ENCODE results near the gene PPIG.

DNA sequence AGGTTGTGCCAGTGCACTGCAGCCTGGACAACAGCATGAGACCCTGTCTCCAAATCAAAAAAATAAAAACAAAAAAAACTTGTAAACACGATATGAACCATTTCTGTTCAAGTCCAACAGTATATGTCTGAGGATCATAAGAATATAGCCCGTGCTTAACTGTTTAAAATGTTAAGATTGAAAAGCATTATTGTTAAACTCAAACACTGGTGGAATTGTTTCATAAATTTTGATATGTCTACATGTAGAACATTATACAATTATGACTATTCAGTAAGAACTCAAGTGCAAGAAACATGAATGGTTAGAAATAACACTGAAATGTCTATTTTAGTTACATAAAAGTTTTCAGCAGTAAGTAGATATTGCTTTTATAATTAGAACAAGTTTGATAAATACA, 29.7 kb downstream of the PPIG start:
- TF ChIP-seq GATA3 (IDR thresholded peaks at IDR 0.05; ENCODE audit: low read depth, low read length), result no peak
- no peak for TF ChIP-seq GATA2 (IDR thresholded peaks at IDR 0.05; ENCODE audit: low read depth, low read length)

All from SH-SY5Y (cell line).